Measurements from ENCODE around the gene ASTN1.

DNA sequence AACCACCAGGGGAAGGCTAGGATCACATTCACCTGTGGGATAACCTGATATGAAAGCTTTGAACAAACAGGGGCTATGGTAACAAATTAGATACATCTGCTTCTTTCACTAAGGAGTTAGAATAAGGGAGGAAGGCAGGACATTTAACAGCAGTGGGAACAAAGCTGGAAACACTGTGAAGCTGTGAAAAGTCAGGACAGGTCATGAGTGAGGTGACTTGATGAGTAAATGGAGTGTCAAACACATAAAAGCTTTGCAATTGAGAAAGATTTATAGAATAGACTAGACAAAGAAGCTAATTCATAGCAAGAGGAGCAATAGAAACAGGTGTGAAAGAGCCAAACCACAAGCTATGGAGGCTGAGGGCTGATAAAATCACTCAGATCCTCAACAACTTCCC lies 110.0 kb downstream of the ASTN1 start:
- TF ChIP-seq CTCF (IDR thresholded peaks at IDR 0.05) (no peak), POLR2AphosphoS5 (IDR thresholded peaks at IDR 0.05; ENCODE audit: low read depth, low read length) (no peak), TCF7L2 (IDR thresholded peaks at IDR 0.05; ENCODE audit: low read depth, low read length) (no peak), SIN3A (IDR thresholded peaks at IDR 0.05; ENCODE audit: borderline replicate concordance, insufficient read depth, low read depth, low read length) (no peak)
- TF ChIP-seq, protein P1, sequence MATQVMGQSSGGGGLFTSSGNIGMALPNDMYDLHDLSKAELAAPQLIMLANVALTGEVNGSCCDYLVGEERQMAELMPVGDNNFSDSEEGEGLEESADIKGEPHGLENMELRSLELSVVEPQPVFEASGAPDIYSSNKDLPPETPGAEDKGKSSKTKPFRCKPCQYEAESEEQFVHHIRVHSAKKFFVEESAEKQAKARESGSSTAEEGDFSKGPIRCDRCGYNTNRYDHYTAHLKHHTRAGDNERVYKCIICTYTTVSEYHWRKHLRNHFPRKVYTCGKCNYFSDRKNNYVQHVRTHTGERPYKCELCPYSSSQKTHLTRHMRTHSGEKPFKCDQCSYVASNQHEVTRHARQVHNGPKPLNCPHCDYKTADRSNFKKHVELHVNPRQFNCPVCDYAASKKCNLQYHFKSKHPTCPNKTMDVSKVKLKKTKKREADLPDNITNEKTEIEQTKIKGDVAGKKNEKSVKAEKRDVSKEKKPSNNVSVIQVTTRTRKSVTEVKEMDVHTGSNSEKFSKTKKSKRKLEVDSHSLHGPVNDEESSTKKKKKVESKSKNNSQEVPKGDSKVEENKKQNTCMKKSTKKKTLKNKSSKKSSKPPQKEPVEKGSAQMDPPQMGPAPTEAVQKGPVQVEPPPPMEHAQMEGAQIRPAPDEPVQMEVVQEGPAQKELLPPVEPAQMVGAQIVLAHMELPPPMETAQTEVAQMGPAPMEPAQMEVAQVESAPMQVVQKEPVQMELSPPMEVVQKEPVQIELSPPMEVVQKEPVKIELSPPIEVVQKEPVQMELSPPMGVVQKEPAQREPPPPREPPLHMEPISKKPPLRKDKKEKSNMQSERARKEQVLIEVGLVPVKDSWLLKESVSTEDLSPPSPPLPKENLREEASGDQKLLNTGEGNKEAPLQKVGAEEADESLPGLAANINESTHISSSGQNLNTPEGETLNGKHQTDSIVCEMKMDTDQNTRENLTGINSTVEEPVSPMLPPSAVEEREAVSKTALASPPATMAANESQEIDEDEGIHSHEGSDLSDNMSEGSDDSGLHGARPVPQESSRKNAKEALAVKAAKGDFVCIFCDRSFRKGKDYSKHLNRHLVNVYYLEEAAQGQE (IDR thresholded peaks at IDR 0.05; ENCODE audit: insufficient read depth in 1 of 2, low read depth in 2 of 2, low read length in 1 of 2): no peak

All from Panc1 (cell line).